ENCODE results near the gene KCTD6.

DNA sequence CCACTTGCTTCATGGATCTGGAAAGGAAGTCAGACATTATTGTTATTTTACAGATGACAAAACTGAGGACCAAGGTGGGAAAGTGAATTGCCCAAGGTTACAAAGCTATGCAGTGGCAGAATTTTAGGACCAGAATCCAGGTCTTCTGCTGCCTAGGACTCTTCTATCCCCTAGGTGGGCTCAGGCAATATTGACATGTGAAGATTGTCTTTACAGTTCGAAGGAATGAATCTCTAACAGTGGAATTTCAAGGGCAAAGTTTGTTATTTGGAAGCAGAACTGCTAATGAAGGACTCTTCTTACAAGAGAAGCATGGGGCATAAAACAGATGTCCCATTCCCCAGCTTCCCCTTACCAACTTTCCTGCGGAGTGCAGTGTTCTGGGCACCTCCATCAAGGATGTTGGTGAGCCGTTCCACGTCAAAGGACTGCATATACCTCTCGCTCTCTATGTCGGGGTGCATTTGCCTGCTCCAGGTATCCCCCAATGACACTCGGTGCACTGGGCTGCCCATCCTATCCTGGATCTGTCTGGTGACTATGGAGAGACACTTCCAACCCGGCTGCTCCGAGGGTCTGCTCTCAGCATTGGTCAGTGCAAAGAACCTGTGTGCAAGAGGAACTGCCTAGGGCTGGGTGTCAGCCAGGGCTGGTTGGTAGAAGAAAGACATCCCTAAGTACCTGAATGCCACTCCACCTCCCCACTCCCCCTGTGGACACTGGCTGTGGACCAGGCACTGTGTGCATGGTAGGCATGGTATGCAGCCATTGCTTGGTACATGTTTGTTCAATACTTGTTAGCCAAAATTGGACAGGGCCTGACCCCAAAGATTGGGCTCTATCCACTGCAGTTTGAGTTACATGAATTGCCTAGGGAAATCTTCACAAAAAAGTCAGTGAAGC, 42.9 kb downstream of the KCTD6 start:
- TF ChIP-seq, protein P1, sequence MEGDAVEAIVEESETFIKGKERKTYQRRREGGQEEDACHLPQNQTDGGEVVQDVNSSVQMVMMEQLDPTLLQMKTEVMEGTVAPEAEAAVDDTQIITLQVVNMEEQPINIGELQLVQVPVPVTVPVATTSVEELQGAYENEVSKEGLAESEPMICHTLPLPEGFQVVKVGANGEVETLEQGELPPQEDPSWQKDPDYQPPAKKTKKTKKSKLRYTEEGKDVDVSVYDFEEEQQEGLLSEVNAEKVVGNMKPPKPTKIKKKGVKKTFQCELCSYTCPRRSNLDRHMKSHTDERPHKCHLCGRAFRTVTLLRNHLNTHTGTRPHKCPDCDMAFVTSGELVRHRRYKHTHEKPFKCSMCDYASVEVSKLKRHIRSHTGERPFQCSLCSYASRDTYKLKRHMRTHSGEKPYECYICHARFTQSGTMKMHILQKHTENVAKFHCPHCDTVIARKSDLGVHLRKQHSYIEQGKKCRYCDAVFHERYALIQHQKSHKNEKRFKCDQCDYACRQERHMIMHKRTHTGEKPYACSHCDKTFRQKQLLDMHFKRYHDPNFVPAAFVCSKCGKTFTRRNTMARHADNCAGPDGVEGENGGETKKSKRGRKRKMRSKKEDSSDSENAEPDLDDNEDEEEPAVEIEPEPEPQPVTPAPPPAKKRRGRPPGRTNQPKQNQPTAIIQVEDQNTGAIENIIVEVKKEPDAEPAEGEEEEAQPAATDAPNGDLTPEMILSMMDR (IDR thresholded peaks at IDR 0.05) = no peak
- no peak for TF ChIP-seq POLR2A (IDR thresholded peaks at IDR 0.05)
- TF ChIP-seq EP300 (IDR thresholded peaks at IDR 0.05) = no peak
